AG04449 (cell line): ENCODE results near the gene TBC1D3B.
"Not testable (repeated sequence)": the region's sequence is repeated elsewhere in the genome, so short reads cannot be mapped to it uniquely, and the experiment has no call there.

Experiments used
- CTCF ChIA-PET: fragments of 350-600 bp; formaldehyde crosslinking; extraction: SDS; loops from one replicate; lab custom pipeline; 2021; ENCODE audit warnings: antibody characterized with exemption; lab: Yijun Ruan, JAX
- POLR2A ChIA-PET: fragments of 400-600, 350-600 bp; formaldehyde crosslinking; extraction: SDS; loops from one replicate; lab custom pipeline; 2020; ENCODE audit warnings: antibody characterized with exemption, inconsistent platforms; lab: Yijun Ruan, JAX
- DNase-seq: peaks from one replicate; pipeline ENCODE4 v3.0.0-alpha.2; 2010; ENCODE audit warnings: low read depth, low spot score
- H3K4me3 ChIP-seq: 2 replicates; pipeline ENCODE4 v1.5.1; 2011; ENCODE audit warnings: low read depth, mild to moderate bottlenecking, control low read depth, low read length
- TF ChIP-seq, protein P1 (sequence below): IDR thresholded peaks from one replicate; pipeline ENCODE4 v1.5.1; 2011; ENCODE audit warnings: mild to moderate bottlenecking, moderate library complexity, low read length, control low read depth, inconsistent platforms; ENCODE audit not compliant: insufficient read depth; ENCODE audit errors: missing control alignments

Gene TBC1D3B

DNA sequence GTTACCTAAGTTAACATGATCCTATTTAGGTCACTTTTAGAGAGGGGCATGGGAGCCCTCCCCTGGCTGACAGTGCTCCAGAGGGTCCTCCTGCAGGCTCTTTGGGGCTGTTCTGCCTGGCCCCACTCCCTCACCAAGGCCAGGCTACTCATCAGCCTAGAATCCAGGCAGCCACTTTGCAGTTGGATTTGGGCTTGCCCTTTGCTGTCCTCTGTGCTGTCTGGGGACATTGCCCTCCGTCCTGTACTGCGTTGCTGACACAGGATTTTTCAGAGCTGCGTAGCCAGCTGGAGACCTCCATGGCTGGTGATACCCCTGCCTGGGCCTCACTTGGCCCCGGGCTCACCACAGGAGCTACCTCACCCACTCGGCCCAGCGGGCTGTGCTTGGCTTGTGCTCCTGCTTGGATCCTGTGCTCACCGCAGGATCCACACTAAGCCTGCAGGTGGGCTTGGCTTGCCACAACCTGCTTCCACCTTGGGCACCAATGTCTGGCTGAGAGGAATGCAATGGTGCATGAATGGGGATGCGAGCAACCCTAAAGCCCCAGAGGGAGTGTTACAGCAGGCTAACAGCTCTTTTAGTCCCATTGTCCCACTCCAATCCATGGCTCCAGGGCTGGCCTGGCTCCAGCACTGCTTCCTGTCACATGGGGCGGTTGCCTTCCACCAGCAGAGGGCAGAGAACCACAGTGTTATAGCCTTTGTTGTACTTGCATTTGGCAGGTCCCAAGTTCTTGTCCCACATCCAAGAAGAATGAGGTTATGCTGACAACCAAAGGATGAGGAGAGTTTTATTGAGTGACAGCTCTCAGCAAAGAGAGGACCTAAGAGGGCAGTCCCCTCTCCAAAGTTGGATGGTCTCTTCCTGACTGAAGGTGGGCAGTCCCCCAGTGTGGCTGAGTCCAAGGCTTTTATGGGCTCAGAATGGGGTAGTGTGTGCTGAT is 51.3 kb downstream of the TBC1D3B start:
- POLR2A ChIA-PET, result no interaction called here
- no peak for DNase-seq
- no peak overlapping the region for H3K4me3 ChIP-seq
- TF ChIP-seq, protein P1, sequence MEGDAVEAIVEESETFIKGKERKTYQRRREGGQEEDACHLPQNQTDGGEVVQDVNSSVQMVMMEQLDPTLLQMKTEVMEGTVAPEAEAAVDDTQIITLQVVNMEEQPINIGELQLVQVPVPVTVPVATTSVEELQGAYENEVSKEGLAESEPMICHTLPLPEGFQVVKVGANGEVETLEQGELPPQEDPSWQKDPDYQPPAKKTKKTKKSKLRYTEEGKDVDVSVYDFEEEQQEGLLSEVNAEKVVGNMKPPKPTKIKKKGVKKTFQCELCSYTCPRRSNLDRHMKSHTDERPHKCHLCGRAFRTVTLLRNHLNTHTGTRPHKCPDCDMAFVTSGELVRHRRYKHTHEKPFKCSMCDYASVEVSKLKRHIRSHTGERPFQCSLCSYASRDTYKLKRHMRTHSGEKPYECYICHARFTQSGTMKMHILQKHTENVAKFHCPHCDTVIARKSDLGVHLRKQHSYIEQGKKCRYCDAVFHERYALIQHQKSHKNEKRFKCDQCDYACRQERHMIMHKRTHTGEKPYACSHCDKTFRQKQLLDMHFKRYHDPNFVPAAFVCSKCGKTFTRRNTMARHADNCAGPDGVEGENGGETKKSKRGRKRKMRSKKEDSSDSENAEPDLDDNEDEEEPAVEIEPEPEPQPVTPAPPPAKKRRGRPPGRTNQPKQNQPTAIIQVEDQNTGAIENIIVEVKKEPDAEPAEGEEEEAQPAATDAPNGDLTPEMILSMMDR, result no peak
- CTCF ChIA-PET, result interaction anchor here (1.6 kb wide), 1 partner anchor 24 kb away, joined by 9 read pairs; no protein-coding TSS in a partner anchor

DNA sequence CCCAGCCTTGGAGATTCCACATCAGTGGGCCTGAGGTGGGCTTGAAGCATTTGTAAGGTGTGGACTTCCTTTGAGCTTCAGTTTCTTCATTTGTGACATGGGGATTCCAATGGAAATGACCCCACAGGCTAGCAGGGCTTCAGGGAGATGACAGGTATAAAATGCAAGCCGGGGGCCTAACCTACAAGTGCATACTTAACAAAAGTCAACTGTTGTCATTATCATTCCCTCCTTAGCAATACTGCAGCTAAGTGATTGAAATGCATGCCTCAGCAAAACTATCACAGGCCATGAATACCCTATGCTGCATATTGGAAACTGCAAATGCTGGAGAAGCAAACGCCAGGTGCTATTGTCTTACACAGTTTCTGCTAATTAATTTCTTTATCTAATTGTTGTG is 53.0 kb downstream of the TBC1D3B start:
- no peak for DNase-seq
- no peak overlapping the region for H3K4me3 ChIP-seq
- CTCF ChIA-PET, result interaction anchor here (1.1 to 1.4 kb wide), 2 partner anchors 9 to 25 kb away, joined by 3 read pairs; no protein-coding TSS in a partner anchor
- TF ChIP-seq, protein P1, result no peak
- POLR2A ChIA-PET, result no interaction called here

DNA sequence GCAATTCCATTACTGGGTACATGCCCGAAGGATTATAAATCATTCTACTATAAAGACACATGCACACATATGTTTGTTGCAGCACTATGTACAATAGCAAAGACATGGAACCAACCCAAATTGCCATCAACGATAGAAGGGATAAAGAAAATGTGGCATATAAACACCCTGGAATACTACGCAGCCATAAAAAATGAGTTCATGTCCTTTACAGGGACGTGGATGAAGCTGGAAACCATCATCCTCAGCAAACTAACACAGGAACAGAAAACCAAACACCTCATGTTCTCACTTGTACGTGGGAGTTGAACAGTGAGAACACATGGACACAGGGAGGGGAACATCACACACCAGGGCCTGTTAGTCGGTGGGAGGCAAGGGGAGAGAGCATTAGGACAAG is 55.3 kb downstream of the TBC1D3B start:
- POLR2A ChIA-PET, H3K4me3 ChIP-seq, DNase-seq: not testable (repeated sequence)
- CTCF ChIA-PET, result interaction anchor here (2.1 kb wide), 1 partner anchor 28 kb away, joined by 4 read pairs; no protein-coding TSS in a partner anchor

DNA sequence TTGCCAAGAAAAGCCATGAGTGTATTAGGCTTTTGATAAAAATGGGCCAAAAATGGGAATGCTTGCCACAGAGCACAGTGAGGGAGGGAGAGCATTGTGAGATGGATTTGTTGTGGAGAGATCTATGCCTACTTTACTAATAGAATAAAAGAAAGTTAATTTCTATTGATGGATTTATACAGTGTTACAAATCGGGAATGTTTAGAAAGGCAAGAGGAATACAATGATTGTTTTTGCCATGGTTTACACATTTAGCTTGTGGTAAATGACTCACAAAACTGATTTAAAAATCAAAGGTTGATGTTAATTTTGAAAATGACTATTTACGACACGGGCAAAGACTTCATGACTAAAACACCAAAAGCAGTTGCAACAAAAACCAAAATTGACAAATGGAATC is 56.2 kb downstream of the TBC1D3B start:
- CTCF ChIA-PET, result interaction anchor here (0.7 to 2.1 kb wide), 2 partner anchors 28 to 29 kb away, joined by 3 to 4 read pairs; no protein-coding TSS in a partner anchor
- DNase-seq, result no peak

DNA sequence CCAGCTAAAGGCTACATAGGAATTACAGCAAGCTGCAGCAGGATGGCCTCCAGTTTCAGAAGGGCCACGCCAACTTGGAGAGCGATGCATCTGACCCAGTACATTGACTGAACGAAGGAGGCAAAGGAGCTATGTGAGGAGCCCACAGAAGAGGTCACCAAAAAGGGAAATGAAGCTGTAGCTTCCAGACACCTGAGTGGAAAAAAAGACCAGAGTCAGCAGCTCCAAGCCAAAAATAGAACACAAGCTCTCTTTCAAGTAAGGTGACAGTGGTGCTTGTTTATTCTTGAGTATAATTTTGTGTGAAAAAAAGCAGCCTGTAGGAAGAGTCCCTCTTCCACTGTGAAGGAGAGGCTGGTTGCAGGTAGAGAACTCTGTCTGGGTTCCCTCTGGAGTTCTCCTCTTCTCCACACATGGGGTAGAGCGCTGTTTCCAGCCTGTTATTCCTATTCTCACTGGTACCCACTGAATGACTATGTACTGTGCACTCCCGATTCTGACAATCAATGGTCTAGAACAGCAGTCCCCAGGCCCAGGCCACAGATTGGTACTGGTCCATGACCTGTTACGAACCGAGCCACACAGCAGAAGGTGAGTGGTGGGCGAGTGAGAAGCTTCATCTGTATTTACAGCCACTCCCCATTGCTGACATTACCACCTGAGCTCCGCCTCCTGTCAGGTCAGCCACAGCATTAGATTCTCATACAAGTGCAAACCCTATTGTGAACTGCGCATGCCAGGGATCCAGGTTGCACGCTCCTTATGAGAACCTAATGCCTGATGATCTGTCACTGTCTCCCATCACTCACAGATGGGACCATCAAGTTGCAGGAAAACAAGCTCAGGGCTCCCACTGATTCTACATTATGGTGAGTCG is 57.7 kb downstream of the TBC1D3B start:
- TF ChIP-seq, protein P1, result no peak
- DNase-seq, result no peak
- H3K4me3 ChIP-seq, result no peak overlapping the region
- ChIA-PET CTCF (interaction anchor here (2.1 to 2.4 kb wide), 2 partner anchors 30 to 31 kb away, joined by 4 to 11 read pairs; no protein-coding TSS in a partner anchor), POLR2A (interaction anchor here (0.9 kb wide), 1 partner anchor 64 kb away, joined by 3 read pairs; no protein-coding TSS in a partner anchor)

More for the DNA sequence above, 56.2 kb downstream of the TBC1D3B start:
- no peak overlapping the region for H3K4me3 ChIP-seq
- POLR2A ChIA-PET, result no interaction called here
- TF ChIP-seq, protein P1, result no peak
